H1 (cell line): ENCODE data around the gene INSIG1. TPM values are rescaled to one million over a fixed set of nuclear protein-coding genes. Genes with fewer than 3 reads are reported as not detected.

Experiments used
- CTCF ChIA-PET: fragments of 300-600 bp; sonication (Branson Sonifier 250); formaldehyde crosslinking; loops from one replicate; lab custom pipeline; 2021; ENCODE audit not compliant: partially characterized antibody; lab: Charles Lee
- POLR2A ChIA-PET: fragments of 300-600 bp; sonication (Branson Sonifier 250); formaldehyde crosslinking; loops from one replicate; lab custom pipeline; 2021; ENCODE audit warnings: inconsistent platforms; ENCODE audit not compliant: partially characterized antibody; lab: Charles Lee
- DNase-seq, 2 experiments: peaks; one replicate each; pipeline versions ENCODE4 v3.0.0 to v3.0.0-alpha.2; 2010 to 2022; ENCODE audit warnings: low spot score in 2 of 2, low read depth in 1 of 2, mixed read lengths in 1 of 2
- FAIRE-seq: peaks from 2 replicates; lab custom pipeline; 2011; peaks lifted over from hg19 to GRCh38; lab: Jason Lieb, UNC
- H2AFZ ChIP-seq: 2 replicates; pipeline ENCODE4 v1.8.1; 2012; ENCODE audit warnings: low read length, inconsistent platforms
- H2AK5ac ChIP-seq: 2 replicates; pipeline ENCODE4 v1.6.1; 2013; ENCODE audit warnings: low read depth, low read length
- H2BK120ac ChIP-seq: replicated peaks from 2 replicates; pipeline ENCODE3; 2013; ENCODE audit warnings: low read depth, low read length, inconsistent platforms
- H2BK12ac ChIP-seq: 2 replicates; pipeline ENCODE4 v1.6.1; 2013; ENCODE audit warnings: low read depth, low read length
- H2BK15ac ChIP-seq: 2 replicates; pipeline ENCODE4 v1.6.1; 2013; ENCODE audit warnings: low read length
- H2BK20ac ChIP-seq: 2 replicates; pipeline ENCODE4 v1.6.1; 2013; ENCODE audit warnings: low read length
- H2BK5ac ChIP-seq: 2 replicates; pipeline ENCODE4 v1.6.1; 2013; ENCODE audit warnings: low read depth, low read length
- H3K14ac ChIP-seq: 2 replicates; pipeline ENCODE4 v1.6.1; 2013; ENCODE audit warnings: inconsistent platforms; ENCODE audit not compliant: insufficient read length
- H3K18ac ChIP-seq: 2 replicates; pipeline ENCODE4 v1.6.1; 2013; ENCODE audit warnings: low read length; ENCODE audit errors: extremely low read depth
- H3K23ac ChIP-seq: 2 replicates; pipeline ENCODE4 v1.6.1; 2013; ENCODE audit warnings: inconsistent platforms; ENCODE audit not compliant: insufficient read length
- H3K23me2 ChIP-seq: 2 replicates; pipeline ENCODE4 v1.6.1; 2013; ENCODE audit warnings: low read depth, low read length
- H3K27ac ChIP-seq: 2 replicates; pipeline ENCODE4 v1.6.1; 2011; ENCODE audit warnings: low read depth, low read length, inconsistent platforms
- H3K27me3 ChIP-seq, 4 experiments: replicated peaks in 1 of 4; 1 replicate in 1 of 4; 2 replicates in 3 of 4; pipeline versions ENCODE4 v1.6.1 to v1.8.1; 2011 to 2013; ENCODE audit warnings: low read length in 3 of 4, mild to moderate bottlenecking in 3 of 4, inconsistent platforms in 2 of 4, mixed read lengths in 2 of 4, moderate library complexity in 1 of 4; ENCODE audit not compliant: control insufficient read depth in 3 of 4, insufficient read depth in 3 of 4; ENCODE audit errors: extremely low read depth in 1 of 4
- H3K36me3 ChIP-seq, 4 experiments: 2 replicates each; pipeline versions ENCODE4 v1.6.1 to v1.8.1; 2011 to 2013; ENCODE audit warnings: mild to moderate bottlenecking in 4 of 4, low read length in 3 of 4, moderate library complexity in 2 of 4, control low read depth in 1 of 4, inconsistent platforms in 1 of 4; ENCODE audit not compliant: insufficient read depth in 4 of 4, control insufficient read depth in 2 of 4
- H3K4ac ChIP-seq: replicated peaks from 2 replicates; pipeline ENCODE3; 2013; ENCODE audit warnings: low read length, low read depth, mixed read lengths, inconsistent platforms; ENCODE audit not compliant: insufficient read length
- H3K4me1 ChIP-seq, 4 experiments: replicated peaks in 1 of 4; 1 replicate in 1 of 4; 2 replicates in 3 of 4; pipeline versions ENCODE4 v1.6.1 to v1.8.1; 2011 to 2013; ENCODE audit warnings: low read length in 3 of 4, inconsistent platforms in 2 of 4, mixed read lengths in 1 of 4; ENCODE audit not compliant: insufficient read depth in 4 of 4, control insufficient read depth in 3 of 4
- H3K4me2 ChIP-seq, 2 experiments: 2 replicates each; pipeline versions ENCODE4 v1.6.1 to v1.8.1; 2011 to 2013; ENCODE audit warnings: low read depth in 2 of 2, low read length in 2 of 2, control low read depth in 1 of 2, inconsistent platforms in 1 of 2, mild to moderate bottlenecking in 1 of 2; ENCODE audit not compliant: insufficient read depth in 1 of 2
- H3K4me3 ChIP-seq, 4 experiments: fragments of 200-600, 300-600 bp in 1 of 4; sonication (generic), shearing (Covaris generic), sonication (Bioruptor Twin) in 1 of 4; 2 replicates each; pipeline versions ENCODE4 v1.5.1 to v1.8.1; 2011 to 2016; ENCODE audit warnings: low read length in 4 of 4, low read depth in 3 of 4, control low read depth in 2 of 4, inconsistent platforms in 2 of 4, mild to moderate bottlenecking in 2 of 4, mixed read lengths in 1 of 4, moderate library complexity in 1 of 4; ENCODE audit not compliant: insufficient read depth in 2 of 4; ENCODE audit errors: extremely low read depth in 1 of 4
- H3K56ac ChIP-seq: replicated peaks from 2 replicates; pipeline ENCODE3; 2013; ENCODE audit warnings: low read depth, mild to moderate bottlenecking, mixed read lengths, low read length, inconsistent platforms; ENCODE audit not compliant: insufficient read length
- H3K79me1 ChIP-seq: 2 replicates; pipeline ENCODE4 v1.6.1; 2013; ENCODE audit warnings: low read depth, low read length, control low read depth
- H3K79me2 ChIP-seq, 2 experiments: 2 replicates each; pipeline versions ENCODE4 v1.6.1 to v1.8.1; 2012 to 2013; ENCODE audit warnings: low read length in 2 of 2, mild to moderate bottlenecking in 2 of 2, inconsistent platforms in 1 of 2; ENCODE audit not compliant: insufficient read depth in 2 of 2, control insufficient read depth in 1 of 2
- H3K9ac ChIP-seq, 4 experiments: replicated peaks in 1 of 4; 1 replicate in 1 of 4; 2 replicates in 3 of 4; pipeline versions ENCODE4 v1.6.1 to v1.8.1; 2011 to 2013; ENCODE audit warnings: low read depth in 3 of 4, low read length in 3 of 4, control low read depth in 2 of 4, mild to moderate bottlenecking in 2 of 4, moderate library complexity in 2 of 4, inconsistent platforms in 1 of 4; ENCODE audit errors: extremely low read depth in 1 of 4
- H3K9me3 ChIP-seq, 2 experiments: 2 replicates each; pipeline versions ENCODE4 v1.6.1 to v1.8.1; 2012 to 2013; ENCODE audit warnings: mild to moderate bottlenecking in 2 of 2, moderate library complexity in 2 of 2, control low read depth in 1 of 2, inconsistent platforms in 1 of 2, low read depth in 1 of 2, low read length in 1 of 2, mixed read lengths in 1 of 2; ENCODE audit not compliant: insufficient read depth in 2 of 2
- H4K20me1 ChIP-seq, 2 experiments: replicated peaks in 1 of 2; 2 replicates each; pipeline versions ENCODE3 to v1.8.1; 2011 to 2013; ENCODE audit warnings: inconsistent platforms in 2 of 2, low read length in 2 of 2, mild to moderate bottlenecking in 1 of 2; ENCODE audit not compliant: insufficient read depth in 2 of 2, control insufficient read depth in 1 of 2
- H4K5ac ChIP-seq: 2 replicates; pipeline ENCODE4 v1.6.1; 2013; ENCODE audit warnings: low read length, low read depth, mixed read lengths, inconsistent platforms; ENCODE audit not compliant: insufficient read length
- H4K8ac ChIP-seq: 2 replicates; pipeline ENCODE4 v1.8.0; 2013; ENCODE audit warnings: mild to moderate bottlenecking, moderate library complexity, low read length, inconsistent platforms; ENCODE audit not compliant: insufficient read depth; ENCODE audit errors: extremely low read depth
- H4K91ac ChIP-seq: replicated peaks from 2 replicates; pipeline ENCODE3; 2013; ENCODE audit warnings: low read length, mixed read lengths, inconsistent platforms; ENCODE audit not compliant: insufficient read length
- BACH1 ChIP-seq: IDR thresholded peaks from 2 replicates; pipeline ENCODE4 v1.6.1; 2012; ENCODE audit warnings: low read length, improper control_type of control experiment
- CREB1 ChIP-seq: IDR thresholded peaks from 2 replicates; pipeline ENCODE4 v1.6.1; 2012; ENCODE audit warnings: inconsistent platforms
- EGR1 ChIP-seq: IDR thresholded peaks from 2 replicates; pipeline ENCODE4 v1.6.1; 2011; ENCODE audit warnings: low read depth, low read length, borderline replicate concordance
- WGBS, 2 experiments: shearing (Covaris generic) in 1 of 2; methylation state at CpG; one replicate each; pipeline versions ENCODE4 v1.1.6 to v1.1.7; 2013 to 2015; ENCODE audit warnings: low lambda C conversion rate in 2 of 2, mixed read lengths in 2 of 2, inconsistent platforms in 1 of 2, low coverage in 1 of 2, missing lambda C conversion rate in 1 of 2; ENCODE audit not compliant: insufficient replicate concordance in 2 of 2, insufficient coverage in 1 of 2, insufficient read length in 1 of 2; ENCODE audit errors: extremely low coverage in 1 of 2, missing lambda C conversion rate in 1 of 2; 5-methylcytosine and 5-hydroxymethylcytosine counted together
- polyA plus RNA-seq, 7 experiments: library from polyadenylated mRNA; depleted of rRNA in 3 of 7; stranded (reverse) in 5 of 7; unstranded in 2 of 7; fragments of >200 nt in 5 of 7; fragments of 200-250 nt in 2 of 7; gene quantifications; 1 replicate in 5 of 7; 2 replicates in 1 of 7; 4 replicates in 1 of 7; pipeline versions ENCODE4 v1.2.1 to v1.2.3, GENCODE V29; 2011 to 2013; ENCODE audit warnings: missing spikeins in 2 of 7, mixed read lengths in 2 of 7
- total RNA-seq: library from RNA; stranded (reverse); fragmentation: NEBNext Ultra II Directional; extraction: Animal tissue kit (Norgen Biotek cat#: 25700); gene quantifications from 2 replicates; pipeline ENCODE4 v1.2.1, GENCODE V29; 2021

The INSIG1 gene
- total and polyA plus RNA-seq, 2 of the 8 experiments (the other 6 are each of a cell fraction or from before 2014, with no cell fraction given), result 40.0 to 58.4 TPM

- H4K5ac ChIP-seq, result no peak overlapping the region
- no peaks in the 10 kb centered on the region for H3K79me2 ChIP-seq
- POLR2A ChIA-PET, result no interaction called here
- no peak overlapping the region for H2BK15ac ChIP-seq
- H2BK120ac ChIP-seq, result no peak overlapping the region
- H3K4me1 ChIP-seq, result no peaks in the 10 kb centered on the region
- H3K56ac ChIP-seq, result no peak overlapping the region
- no peak overlapping the region for H2BK12ac ChIP-seq
- H4K8ac ChIP-seq, result no peak overlapping the region; the same call in 1 of the 2 replicates
- H4K91ac ChIP-seq, result no peak overlapping the region
- H3K18ac ChIP-seq, result no peak overlapping the region
- H3K36me3 ChIP-seq, result no peaks in the 10 kb centered on the region
- H3K4me2 ChIP-seq, result no peak overlapping the region
- H4K20me1 ChIP-seq, result peaks cover 0 to 3% of the 10 kb centered on the region in 2 experiments
- no peak for DNase-seq
- CTCF ChIA-PET, result interaction anchor here (0.9 to 1.5 kb wide), 2 partner anchors 28 to 40 kb away, joined by 3 to 4 read pairs; no protein-coding TSS in a partner anchor
- H3K27me3 ChIP-seq, result no peaks in the 10 kb centered on the region; a peak in 1 of 7 replicates
- no peak overlapping the region for H3K23ac ChIP-seq
- H3K79me1 ChIP-seq, result no peaks in the 10 kb centered on the region
- H3K4me3 ChIP-seq, result no peak overlapping the region
- H3K14ac ChIP-seq, result no peak overlapping the region
- no peak overlapping the region for H2AK5ac ChIP-seq
- H3K27ac ChIP-seq, result no peak overlapping the region
- no peak for FAIRE-seq
- H2BK20ac ChIP-seq, result no peak overlapping the region
- H3K9me3 ChIP-seq, result no peaks in the 10 kb centered on the region; a peak in 1 of 4 replicates
- H3K9ac ChIP-seq, result no peak overlapping the region
- H2AFZ ChIP-seq, result no peak overlapping the region
- 91% methylated on average over 2 of the region's 3 CpGs; no CpG with 5 or more reads in 1 of the 2 experiments for WGBS, 2 experiments
- no peak overlapping the region for H3K4ac ChIP-seq
- peaks cover 6% of the 10 kb centered on the region; the same call in 1 of the 2 replicates for H3K23me2 ChIP-seq
- H2BK5ac ChIP-seq, result no peak overlapping the region
- TF ChIP-seq BACH1 (no peak), CREB1 (no peak), EGR1 (no peak)
Observed at GRCh38 chr7:155317114-155317434, 19.4 kb downstream of the INSIG1 start.
